Measurements from ENCODE around the gene PKD1. TPM values are rescaled to one million over a fixed set of nuclear protein-coding genes. Genes with fewer than 3 reads are reported as not detected.

Gene PKD1
- total and polyA plus RNA-seq, 2 of the 13 experiments (the other 11 are each of a cell fraction or from before 2014, with no cell fraction given) = 22.1 to 23.0 TPM

DNA sequence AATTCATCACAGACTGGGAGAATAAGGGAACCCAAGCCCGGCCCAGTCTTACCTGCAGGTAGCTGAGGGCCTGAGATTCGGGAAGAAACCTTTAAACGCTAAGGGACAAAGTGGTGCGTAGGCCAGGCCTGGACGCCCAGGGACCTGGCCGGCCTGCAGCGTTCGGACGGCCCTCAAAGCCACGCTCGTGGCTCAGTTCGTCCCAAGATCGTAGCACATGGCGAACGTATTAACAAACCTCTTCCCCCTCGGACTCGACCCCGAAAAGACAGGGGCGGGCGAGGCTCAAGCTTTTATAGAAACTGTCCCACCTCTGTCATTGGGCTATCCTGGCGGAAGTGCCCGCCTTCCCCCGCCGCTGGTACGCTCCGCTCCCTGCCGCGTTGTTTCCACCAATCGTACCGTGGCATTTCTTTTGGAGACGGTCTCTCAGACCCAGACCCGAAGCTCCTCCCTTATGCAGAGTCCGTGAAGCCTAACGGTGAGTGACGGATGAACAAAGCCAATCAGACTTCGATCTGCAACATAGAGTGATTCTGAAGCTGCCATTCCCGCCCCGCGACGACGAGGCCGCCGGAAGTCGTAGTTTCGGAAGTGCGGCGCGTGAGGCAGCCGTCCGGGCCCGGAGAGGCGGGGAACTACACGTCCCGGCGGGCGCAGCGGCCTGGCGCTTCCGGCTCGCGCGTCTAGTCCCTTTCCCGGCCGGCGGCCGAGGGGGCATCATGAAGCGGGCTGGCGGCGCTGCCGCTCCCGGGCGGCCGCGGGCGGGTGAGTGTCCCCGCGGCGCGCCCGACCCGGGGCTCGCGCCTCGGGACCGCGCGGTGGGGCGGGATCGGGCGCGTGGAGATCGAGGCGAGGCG, 19.6 kb upstream of the PKD1 start, which contains the start of gene TRAF7 (continued):
- TF ChIP-seq, protein P1, sequence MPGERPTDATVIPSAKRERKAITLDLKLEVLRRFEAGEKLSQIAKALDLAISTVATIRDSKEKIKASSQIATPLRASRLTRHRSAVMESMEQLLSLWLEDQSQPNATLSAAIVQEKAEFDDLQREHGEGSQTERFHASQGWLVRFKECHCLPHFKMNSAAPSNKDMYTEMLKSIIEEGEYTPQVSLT (CRISPR knock-in tag; IDR thresholded peaks at IDR 0.05; ENCODE audit: borderline replicate concordance, low read depth) = no peak
- TF ChIP-seq JDP2 (CRISPR knock-in tag; IDR thresholded peaks at IDR 0.05; ENCODE audit: borderline replicate concordance) (no peak), ETV5 (CRISPR knock-in tag; IDR thresholded peaks at IDR 0.05; ENCODE audit: borderline replicate concordance) (peak; percentile 84), ZNF12 (CRISPR knock-in tag; IDR thresholded peaks at IDR 0.05) (no peak), ZNF577 (CRISPR knock-in tag; IDR thresholded peaks at IDR 0.05; ENCODE audit: borderline replicate concordance, low read depth) (no peak), KLF12 (CRISPR knock-in tag; IDR thresholded peaks at IDR 0.05; ENCODE audit: borderline replicate concordance) (peak; percentile 75; the same call in 1 of the 2 replicates), HNRNPLL (IDR thresholded peaks at IDR 0.05; ENCODE audit: low read depth, low read length, poor library complexity, severe bottlenecking) (peak; percentile 36), ZNF251 (CRISPR knock-in tag; IDR thresholded peaks at IDR 0.05) (no peak), NCOA1 (CRISPR knock-in tag; IDR thresholded peaks at IDR 0.05) (no peak), NFIC (IDR thresholded peaks at IDR 0.05; ENCODE audit: low read length) (no peak), SMARCC2 (IDR thresholded peaks at IDR 0.05) (no peak), SSRP1 (CRISPR knock-in tag; IDR thresholded peaks at IDR 0.05) (0 out of 2 replicates have a peak, but pooled peaks have one; percentile 13), HMGA1 (CRISPR knock-in tag; conservative IDR thresholded peaks at IDR 0.05) (no peak), DNMT3B (CRISPR knock-in tag; conservative IDR thresholded peaks at IDR 0.05) (peak; percentile 93), ZNF7 (CRISPR knock-in tag; IDR thresholded peaks at IDR 0.05) (no peak), PCBP1 (IDR thresholded peaks at IDR 0.05; ENCODE audit: borderline replicate concordance, low read depth, low read length) (peak; percentile 72; the same call in 1 of the 2 replicates), ZNF160 (CRISPR knock-in tag; IDR thresholded peaks at IDR 0.05) (peak; percentile 84), RBFOX2 (IDR thresholded peaks at IDR 0.05; ENCODE audit: low read depth, low read length) (peak; percentile 95)
- TF ChIP-seq, protein P2, sequence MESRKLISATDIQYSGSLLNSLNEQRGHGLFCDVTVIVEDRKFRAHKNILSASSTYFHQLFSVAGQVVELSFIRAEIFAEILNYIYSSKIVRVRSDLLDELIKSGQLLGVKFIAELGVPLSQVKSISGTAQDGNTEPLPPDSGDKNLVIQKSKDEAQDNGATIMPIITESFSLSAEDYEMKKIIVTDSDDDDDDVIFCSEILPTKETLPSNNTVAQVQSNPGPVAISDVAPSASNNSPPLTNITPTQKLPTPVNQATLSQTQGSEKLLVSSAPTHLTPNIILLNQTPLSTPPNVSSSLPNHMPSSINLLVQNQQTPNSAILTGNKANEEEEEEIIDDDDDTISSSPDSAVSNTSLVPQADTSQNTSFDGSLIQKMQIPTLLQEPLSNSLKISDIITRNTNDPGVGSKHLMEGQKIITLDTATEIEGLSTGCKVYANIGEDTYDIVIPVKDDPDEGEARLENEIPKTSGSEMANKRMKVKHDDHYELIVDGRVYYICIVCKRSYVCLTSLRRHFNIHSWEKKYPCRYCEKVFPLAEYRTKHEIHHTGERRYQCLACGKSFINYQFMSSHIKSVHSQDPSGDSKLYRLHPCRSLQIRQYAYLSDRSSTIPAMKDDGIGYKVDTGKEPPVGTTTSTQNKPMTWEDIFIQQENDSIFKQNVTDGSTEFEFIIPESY (CRISPR knock-in tag; IDR thresholded peaks at IDR 0.05) = peak; percentile 53; the same call in 1 of the 2 replicates
- TF ChIP-seq, protein P3, sequence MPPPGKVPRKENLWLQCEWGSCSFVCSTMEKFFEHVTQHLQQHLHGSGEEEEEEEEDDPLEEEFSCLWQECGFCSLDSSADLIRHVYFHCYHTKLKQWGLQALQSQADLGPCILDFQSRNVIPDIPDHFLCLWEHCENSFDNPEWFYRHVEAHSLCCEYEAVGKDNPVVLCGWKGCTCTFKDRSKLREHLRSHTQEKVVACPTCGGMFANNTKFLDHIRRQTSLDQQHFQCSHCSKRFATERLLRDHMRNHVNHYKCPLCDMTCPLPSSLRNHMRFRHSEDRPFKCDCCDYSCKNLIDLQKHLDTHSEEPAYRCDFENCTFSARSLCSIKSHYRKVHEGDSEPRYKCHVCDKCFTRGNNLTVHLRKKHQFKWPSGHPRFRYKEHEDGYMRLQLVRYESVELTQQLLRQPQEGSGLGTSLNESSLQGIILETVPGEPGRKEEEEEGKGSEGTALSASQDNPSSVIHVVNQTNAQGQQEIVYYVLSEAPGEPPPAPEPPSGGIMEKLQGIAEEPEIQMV (CRISPR knock-in tag; IDR thresholded peaks at IDR 0.05; ENCODE audit: low read depth) = no peak
- TF ChIP-seq, protein P4, sequence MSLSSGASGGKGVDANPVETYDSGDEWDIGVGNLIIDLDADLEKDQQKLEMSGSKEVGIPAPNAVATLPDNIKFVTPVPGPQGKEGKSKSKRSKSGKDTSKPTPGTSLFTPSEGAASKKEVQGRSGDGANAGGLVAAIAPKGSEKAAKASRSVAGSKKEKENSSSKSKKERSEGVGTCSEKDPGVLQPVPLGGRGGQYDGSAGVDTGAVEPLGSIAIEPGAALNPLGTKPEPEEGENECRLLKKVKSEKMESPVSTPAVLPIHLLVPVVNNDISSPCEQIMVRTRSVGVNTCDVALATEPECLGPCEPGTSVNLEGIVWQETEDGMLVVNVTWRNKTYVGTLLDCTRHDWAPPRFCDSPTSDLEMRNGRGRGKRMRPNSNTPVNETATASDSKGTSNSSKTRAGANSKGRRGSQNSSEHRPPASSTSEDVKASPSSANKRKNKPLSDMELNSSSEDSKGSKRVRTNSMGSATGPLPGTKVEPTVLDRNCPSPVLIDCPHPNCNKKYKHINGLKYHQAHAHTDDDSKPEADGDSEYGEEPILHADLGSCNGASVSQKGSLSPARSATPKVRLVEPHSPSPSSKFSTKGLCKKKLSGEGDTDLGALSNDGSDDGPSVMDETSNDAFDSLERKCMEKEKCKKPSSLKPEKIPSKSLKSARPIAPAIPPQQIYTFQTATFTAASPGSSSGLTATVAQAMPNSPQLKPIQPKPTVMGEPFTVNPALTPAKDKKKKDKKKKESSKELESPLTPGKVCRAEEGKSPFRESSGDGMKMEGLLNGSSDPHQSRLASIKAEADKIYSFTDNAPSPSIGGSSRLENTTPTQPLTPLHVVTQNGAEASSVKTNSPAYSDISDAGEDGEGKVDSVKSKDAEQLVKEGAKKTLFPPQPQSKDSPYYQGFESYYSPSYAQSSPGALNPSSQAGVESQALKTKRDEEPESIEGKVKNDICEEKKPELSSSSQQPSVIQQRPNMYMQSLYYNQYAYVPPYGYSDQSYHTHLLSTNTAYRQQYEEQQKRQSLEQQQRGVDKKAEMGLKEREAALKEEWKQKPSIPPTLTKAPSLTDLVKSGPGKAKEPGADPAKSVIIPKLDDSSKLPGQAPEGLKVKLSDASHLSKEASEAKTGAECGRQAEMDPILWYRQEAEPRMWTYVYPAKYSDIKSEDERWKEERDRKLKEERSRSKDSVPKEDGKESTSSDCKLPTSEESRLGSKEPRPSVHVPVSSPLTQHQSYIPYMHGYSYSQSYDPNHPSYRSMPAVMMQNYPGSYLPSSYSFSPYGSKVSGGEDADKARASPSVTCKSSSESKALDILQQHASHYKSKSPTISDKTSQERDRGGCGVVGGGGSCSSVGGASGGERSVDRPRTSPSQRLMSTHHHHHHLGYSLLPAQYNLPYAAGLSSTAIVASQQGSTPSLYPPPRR (CRISPR knock-in tag; IDR thresholded peaks at IDR 0.05; ENCODE audit: borderline replicate concordance) = no peak; the same call in 1 of the 2 replicates
